Activated CD8-positive, alpha-beta memory T cell treated with anti-CD3 and anti-CD28 coated beads, Interleukin-2, amount 50 U/mL, for 48 hours (primary cell): ENCODE results near the gene ASCC1.
A peak's percentile ranks its signal among the peaks of the same experiment; 100 is the strongest.
"Not testable (repeated sequence)": the region's sequence is repeated elsewhere in the genome, so short reads cannot be mapped to it uniquely, and the experiment has no call there.

Experiments used
- DNase-seq: peaks from one replicate; pipeline ENCODE4 v3.0.0-alpha.2; 2020

ASCC1 gene, protein sequence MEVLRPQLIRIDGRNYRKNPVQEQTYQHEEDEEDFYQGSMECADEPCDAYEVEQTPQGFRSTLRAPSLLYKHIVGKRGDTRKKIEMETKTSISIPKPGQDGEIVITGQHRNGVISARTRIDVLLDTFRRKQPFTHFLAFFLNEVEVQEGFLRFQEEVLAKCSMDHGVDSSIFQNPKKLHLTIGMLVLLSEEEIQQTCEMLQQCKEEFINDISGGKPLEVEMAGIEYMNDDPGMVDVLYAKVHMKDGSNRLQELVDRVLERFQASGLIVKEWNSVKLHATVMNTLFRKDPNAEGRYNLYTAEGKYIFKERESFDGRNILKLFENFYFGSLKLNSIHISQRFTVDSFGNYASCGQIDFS

DNA sequence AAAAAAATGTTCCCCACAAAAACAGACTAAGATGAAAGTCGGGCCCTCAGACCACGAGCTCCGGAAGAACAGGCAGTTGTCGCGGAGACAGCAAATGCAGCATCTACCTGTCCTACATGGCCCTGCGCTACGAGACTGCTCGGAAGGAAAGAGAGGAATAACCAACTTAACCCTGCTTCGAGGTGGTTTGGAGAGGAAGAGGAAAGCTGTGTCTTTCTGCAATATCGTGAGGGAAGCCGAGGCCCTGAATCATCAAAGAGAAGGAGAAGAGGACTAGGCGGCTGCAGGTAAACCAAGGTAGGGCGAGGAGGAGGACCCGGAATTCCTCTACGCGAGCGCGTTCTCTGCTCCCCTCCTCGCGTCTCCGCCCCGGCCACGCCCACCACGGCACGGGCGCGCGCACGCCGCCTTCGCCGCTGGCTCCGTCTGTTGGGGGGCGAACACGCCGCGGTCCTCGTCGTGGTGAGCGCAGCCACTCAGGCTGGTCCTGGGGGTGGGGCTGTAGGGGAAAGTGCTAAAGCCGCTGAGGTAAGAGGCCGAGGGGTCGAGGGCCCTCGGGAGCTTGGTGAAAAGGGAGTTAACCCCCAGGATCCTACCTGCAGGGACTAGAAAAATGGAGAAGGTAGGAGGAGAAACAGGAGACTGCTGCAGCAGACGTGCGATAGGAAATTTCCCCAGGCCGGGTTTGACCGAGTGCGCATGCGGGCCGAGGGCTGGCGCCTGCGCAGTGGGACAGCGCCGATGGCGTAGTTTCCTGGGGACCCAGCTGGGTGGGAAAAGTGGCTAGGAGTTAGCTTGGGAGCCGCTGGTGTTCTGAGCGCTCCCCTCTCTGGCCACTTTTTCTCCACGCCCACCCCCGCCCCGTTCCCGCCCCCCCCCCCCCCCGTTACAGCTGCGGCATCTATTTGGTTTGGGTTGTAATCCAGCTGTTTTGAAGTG, at the start of gene ASCC1, which contains the start of gene ANAPC16:
Gene ASCC1 (minus strand): TSS at position 666 of the 939 bp plus-strand sequence. CDS start 2,978 bp downstream, outside the sequence.
Gene ANAPC16 (plus strand): TSS at position 402 of the 939 bp plus-strand sequence. CDS start 7,903 bp downstream, outside the sequence.
- DNase-seq, result peak; percentile 98

DNA sequence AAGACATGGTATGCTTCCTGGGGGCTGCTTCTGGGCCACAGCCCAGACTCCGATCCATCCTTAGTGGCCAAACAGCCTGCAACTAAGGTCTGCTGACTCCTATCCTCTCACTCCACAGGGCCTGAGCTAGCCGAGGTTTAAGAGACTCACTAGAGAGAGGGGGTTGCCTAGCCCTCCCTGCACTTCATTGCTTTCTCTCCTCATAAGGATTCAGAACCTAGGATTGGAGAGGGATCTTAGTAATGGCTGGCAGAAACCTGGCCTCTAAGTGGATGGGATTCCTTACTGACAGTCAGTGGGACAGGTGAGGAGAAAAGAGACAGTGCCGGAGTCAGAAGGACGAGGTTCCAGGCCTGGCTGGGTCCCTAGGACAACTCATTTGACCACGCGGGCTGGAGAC, 49.4 kb upstream of the ASCC1 start:
- DNase-seq, result no peak

- no peak for DNase-seq
Measured at GRCh38 chr10:72264536-72264935, 48.5 kb upstream of the ASCC1 start.

- no peak for DNase-seq
Measured at GRCh38 chr10:72263613-72264241, 47.7 kb upstream of the ASCC1 start.

GRCh38 chr10:72261784-72262404, 45.8 kb upstream of the ASCC1 start:
- DNase-seq, result no peak

GRCh38 chr10:72260976-72261783, 45.1 kb upstream of the ASCC1 start:
- peak; percentile 80 for DNase-seq

DNA sequence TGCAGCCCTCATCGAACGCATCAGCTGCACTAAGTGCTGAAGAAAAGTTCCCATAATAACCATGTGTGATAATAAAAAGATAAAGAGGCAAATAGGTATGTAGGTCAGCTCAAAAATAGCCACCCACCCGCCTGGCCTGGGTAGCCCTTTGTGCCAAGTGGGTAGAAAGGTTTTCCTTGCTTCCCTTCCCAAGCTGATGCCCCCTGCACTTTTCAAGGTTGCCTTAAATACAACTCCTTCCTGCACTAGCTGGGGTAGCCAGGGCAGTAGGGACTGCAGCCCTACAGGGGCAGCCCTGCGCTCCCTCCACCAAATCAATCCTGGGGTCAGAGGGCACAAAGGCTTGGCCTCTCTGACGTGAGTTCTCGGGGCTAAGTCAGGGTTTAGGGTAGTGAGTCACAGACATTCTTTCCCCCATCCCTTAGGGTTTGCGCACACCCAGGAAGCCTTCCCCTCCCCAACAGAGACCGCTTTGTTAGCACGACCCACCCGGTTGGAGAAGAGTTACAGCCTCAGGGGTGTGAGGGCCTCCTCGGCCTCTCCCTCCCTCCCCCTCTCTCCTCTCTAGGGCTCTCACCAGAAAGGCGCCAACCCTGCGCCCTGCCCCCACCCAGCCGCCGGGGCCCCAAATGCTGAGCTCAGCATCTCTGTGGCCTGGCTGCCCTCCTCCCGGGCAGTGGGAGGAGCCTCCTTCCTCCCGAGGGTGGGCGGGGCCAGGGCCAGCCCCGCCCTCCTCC, 44.3 kb upstream of the ASCC1 start:
- DNase-seq, result peak; percentile 96

GRCh38 chr10:72259491-72260238, 43.6 kb upstream of the ASCC1 start:
- peak; percentile 61 for DNase-seq

DNA sequence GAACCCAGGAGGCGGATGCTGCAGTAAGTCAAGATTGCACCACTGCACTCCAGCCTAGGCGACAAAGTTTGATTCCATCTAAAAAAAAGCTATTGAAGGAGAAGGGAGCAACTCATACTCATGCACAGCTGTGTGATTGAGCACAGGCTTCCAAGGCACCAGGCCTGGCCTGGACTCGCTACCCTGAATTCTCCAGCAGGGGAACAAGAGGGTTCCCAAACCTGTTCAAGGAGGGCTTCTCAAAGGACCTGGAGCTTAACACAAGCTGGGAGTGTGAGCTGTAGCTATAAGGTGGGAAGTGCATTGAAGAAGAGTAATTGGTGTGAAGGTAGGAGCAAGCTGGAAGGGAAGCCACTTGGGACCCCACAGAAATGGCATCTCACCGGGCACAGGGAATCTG, 42.5 kb upstream of the ASCC1 start:
- DNase-seq, result no peak

DNA sequence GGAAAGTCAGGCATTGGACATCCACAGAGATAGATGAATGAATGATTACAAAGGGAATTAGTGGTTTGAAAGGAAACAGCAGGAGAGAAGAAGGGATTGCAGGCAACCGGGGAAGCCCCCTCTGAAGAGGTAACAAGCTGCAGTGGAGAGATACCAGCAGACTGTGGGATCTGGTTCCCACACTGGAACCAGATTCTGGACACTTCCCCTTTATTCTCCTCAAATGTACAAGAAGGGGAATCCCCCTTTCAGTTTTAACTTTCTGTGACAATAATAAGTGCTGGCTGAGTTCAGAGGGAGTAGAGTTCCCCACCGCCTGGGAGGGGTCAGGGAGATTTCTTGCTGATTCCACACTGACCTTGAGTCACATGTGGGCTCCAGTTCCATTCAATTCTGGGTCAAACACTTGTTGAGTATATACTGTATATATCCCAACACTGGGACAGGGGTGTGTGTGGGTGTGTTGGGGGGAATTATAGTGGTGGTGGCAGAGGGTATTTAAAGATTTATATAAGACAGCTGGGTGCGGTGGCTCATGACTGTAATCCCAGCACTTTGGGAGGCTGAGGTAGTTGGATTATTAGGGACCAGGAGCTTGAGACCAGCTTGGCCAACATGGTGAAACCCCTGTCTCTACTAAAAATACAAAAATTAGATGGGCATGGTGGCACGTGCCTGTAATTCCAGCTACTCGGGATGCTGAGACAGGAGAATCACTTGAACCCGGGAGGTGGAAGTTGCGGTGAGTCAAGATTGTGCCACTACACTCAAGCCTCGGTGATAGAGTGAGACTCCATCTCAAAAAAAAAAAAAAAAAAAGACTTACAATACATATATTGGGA, 41.2 kb upstream of the ASCC1 start:
- no peak for DNase-seq

DNA sequence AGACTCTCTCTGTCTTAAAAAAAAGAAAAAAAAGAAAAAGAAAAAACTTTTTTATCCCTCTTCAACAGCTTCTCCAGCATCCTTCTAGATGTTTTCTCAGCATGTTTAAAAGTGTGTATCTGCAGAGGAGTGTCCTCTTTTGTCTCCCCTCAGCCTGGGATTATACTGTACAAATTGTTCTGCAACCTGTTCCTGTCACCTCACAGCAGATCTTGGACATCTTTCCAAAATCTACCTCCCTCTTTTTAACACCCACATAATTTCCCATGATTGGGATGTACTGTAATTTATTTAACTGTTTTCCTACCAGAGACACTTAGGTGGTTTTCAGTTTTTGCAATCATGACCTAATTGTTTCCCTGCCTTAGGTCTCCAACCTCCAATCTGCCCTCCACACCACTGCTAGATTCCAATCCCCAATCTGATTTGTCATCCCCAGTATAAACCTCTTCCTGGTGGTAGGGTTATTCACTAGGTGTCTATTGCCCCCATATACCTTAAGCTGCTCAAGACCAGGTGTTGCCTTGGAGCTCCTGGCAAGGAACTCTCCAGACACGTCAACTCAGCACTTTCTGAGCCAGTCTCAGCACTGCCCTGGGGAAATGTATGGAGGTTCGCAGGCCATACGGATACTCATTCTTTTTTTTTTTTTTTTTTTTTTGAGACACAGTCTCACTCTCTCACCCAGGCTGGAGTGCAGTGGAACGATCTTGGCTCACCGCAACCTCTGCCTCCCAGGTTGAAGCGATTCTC, 40.1 kb upstream of the ASCC1 start:
- DNase-seq, result no peak

DNA sequence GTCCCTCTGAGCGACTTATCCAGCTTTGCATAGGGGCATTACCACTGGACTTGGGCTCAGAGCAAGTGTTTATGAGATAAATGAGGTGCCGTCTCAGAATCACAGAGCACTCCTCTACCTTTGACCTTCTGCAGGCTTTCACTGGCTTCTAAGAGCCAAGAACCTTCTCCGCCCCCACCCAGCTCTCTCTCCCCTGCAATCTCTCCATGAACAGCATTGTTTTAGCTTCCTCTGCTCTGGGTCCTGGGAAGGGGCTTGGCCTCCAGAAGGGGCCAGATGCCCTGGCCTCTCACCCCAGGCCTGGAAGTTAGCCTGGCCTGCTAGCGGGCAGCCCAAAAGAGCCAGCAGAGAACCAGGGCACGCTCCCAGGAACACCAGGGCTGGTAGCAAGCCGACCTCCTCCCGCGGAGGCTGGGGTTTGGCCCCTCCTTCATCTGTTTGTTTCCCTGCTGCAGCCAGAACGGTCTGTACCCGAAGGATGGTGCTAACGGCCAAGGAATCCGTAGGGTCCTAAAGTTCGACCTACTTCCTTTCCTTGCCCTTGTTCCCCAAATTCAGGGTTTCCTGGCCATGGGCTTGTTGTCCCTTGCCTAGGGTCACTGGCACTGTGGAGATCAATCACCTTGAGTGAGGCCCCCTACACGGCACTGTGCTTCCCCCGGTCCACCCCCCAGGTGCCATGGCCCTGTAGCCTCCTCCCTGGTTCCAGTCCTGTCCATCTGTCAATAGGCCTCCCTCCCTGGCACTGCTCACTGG, 38.9 kb upstream of the ASCC1 start:
- DNase-seq, result peak; percentile 73

GRCh38 chr10:72253578-72253977, 37.5 kb upstream of the ASCC1 start:
- no peak for DNase-seq

GRCh38 chr10:72252972-72253371, 36.9 kb upstream of the ASCC1 start:
- no peak for DNase-seq

GRCh38 chr10:72251635-72252034, 35.6 kb upstream of the ASCC1 start:
- DNase-seq, result no peak

DNA sequence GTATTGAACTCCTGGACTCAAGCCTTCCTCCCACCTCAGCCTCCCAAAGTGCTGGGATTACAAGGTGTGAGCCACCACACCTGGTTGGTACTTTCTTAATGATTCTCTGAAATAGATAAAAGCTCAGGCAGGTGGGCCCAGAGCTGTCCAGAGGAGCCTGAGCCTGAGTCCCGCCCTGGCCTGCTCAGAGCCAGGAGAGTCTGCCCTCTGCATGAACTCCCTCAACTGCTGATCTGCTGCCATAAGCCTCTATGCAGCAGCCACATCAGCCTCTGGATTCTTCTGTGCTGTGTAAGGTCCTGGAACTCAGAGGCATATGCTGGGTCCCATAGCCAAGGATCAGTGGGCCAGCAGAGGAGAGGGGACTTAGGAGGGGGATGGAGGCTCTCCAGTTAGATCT, 34.6 kb upstream of the ASCC1 start:
- DNase-seq, result no peak

- DNase-seq, result not testable (repeated sequence)
Measured at GRCh38 chr10:72249176-72249862, 33.2 kb upstream of the ASCC1 start.
